ENCODE measurements around the gene INTS3. TPM values are rescaled to one million over a fixed set of nuclear protein-coding genes. Genes with fewer than 3 reads are reported as not detected.

INTS3 gene
- total and polyA plus RNA-seq, 2 of the 8 experiments (the other 6 are each of a cell fraction or from before 2014, with no cell fraction given), result 66.8 to 93.2 TPM

DNA sequence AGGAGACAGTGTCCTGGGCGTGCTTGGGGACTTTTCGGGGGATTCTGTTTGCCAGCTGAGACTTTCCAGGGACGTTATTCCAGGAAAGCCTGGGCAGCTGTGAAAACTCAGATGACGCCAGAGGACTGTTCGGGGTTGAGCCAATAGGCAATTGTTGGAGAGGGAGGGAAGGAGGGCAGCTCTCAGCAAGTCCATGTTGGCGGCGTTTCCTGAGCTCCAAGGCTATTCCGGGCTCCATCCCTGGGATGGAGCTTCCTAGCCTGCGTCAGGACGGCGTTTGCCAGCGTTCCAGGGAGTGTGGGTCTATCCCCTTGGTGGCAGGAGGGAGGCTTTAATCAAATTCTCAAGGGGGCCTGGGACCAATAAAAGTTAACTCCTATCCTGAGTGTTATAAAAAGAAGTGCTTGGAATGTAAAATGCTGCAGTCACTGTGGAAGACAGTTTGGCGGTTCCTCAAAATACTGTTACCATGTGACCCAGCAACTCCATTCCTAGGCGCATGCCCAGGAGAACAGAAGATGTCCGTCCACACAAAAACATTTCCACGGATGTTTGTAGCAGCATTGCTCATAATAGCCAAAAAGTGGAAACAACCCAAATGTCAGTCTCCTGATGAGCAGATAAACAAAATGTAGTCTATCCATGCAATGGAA lies 62.6 kb downstream of the INTS3 start (continued):
- TF ChIP-seq, protein P1, sequence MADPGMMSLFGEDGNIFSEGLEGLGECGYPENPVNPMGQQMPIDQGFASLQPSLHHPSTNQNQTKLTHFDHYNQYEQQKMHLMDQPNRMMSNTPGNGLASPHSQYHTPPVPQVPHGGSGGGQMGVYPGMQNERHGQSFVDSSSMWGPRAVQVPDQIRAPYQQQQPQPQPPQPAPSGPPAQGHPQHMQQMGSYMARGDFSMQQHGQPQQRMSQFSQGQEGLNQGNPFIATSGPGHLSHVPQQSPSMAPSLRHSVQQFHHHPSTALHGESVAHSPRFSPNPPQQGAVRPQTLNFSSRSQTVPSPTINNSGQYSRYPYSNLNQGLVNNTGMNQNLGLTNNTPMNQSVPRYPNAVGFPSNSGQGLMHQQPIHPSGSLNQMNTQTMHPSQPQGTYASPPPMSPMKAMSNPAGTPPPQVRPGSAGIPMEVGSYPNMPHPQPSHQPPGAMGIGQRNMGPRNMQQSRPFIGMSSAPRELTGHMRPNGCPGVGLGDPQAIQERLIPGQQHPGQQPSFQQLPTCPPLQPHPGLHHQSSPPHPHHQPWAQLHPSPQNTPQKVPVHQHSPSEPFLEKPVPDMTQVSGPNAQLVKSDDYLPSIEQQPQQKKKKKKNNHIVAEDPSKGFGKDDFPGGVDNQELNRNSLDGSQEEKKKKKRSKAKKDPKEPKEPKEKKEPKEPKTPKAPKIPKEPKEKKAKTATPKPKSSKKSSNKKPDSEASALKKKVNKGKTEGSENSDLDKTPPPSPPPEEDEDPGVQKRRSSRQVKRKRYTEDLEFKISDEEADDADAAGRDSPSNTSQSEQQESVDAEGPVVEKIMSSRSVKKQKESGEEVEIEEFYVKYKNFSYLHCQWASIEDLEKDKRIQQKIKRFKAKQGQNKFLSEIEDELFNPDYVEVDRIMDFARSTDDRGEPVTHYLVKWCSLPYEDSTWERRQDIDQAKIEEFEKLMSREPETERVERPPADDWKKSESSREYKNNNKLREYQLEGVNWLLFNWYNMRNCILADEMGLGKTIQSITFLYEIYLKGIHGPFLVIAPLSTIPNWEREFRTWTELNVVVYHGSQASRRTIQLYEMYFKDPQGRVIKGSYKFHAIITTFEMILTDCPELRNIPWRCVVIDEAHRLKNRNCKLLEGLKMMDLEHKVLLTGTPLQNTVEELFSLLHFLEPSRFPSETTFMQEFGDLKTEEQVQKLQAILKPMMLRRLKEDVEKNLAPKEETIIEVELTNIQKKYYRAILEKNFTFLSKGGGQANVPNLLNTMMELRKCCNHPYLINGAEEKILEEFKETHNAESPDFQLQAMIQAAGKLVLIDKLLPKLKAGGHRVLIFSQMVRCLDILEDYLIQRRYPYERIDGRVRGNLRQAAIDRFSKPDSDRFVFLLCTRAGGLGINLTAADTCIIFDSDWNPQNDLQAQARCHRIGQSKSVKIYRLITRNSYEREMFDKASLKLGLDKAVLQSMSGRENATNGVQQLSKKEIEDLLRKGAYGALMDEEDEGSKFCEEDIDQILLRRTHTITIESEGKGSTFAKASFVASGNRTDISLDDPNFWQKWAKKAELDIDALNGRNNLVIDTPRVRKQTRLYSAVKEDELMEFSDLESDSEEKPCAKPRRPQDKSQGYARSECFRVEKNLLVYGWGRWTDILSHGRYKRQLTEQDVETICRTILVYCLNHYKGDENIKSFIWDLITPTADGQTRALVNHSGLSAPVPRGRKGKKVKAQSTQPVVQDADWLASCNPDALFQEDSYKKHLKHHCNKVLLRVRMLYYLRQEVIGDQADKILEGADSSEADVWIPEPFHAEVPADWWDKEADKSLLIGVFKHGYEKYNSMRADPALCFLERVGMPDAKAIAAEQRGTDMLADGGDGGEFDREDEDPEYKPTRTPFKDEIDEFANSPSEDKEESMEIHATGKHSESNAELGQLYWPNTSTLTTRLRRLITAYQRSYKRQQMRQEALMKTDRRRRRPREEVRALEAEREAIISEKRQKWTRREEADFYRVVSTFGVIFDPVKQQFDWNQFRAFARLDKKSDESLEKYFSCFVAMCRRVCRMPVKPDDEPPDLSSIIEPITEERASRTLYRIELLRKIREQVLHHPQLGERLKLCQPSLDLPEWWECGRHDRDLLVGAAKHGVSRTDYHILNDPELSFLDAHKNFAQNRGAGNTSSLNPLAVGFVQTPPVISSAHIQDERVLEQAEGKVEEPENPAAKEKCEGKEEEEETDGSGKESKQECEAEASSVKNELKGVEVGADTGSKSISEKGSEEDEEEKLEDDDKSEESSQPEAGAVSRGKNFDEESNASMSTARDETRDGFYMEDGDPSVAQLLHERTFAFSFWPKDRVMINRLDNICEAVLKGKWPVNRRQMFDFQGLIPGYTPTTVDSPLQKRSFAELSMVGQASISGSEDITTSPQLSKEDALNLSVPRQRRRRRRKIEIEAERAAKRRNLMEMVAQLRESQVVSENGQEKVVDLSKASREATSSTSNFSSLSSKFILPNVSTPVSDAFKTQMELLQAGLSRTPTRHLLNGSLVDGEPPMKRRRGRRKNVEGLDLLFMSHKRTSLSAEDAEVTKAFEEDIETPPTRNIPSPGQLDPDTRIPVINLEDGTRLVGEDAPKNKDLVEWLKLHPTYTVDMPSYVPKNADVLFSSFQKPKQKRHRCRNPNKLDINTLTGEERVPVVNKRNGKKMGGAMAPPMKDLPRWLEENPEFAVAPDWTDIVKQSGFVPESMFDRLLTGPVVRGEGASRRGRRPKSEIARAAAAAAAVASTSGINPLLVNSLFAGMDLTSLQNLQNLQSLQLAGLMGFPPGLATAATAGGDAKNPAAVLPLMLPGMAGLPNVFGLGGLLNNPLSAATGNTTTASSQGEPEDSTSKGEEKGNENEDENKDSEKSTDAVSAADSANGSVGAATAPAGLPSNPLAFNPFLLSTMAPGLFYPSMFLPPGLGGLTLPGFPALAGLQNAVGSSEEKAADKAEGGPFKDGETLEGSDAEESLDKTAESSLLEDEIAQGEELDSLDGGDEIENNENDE (IDR thresholded peaks at IDR 0.05; ENCODE audit: insufficient replicate concordance, low read length), result no peak
- TF ChIP-seq SIX5 (IDR thresholded peaks at IDR 0.05; ENCODE audit: low read depth, low read length) (no peak), CBX5 (IDR thresholded peaks at IDR 0.05; ENCODE audit: low read depth, low read length) (no peak), HDAC2 (IDR thresholded peaks at IDR 0.05; ENCODE audit: borderline replicate concordance in 1 of 2, low read depth in 2 of 2, low read length in 2 of 2) (no peak), RBBP5 (IDR thresholded peaks at IDR 0.05; ENCODE audit: borderline replicate concordance, low read depth, low read length) (no peak), YY1 (IDR thresholded peaks at IDR 0.05; ENCODE audit: low read depth, low read length) (no peak), ASH2L (IDR thresholded peaks at IDR 0.05; ENCODE audit: low read length) (no peak), ZNF274 (IDR thresholded peaks at IDR 0.05; ENCODE audit: borderline replicate concordance, extremely low read depth, low read length) (no peak), SAP30 (IDR thresholded peaks at IDR 0.05; ENCODE audit: insufficient read depth, insufficient replicate concordance, low read length) (no peak), KDM4A (IDR thresholded peaks at IDR 0.05; ENCODE audit: low read depth, low read length, severe bottlenecking) (no peak), MAFK (IDR thresholded peaks at IDR 0.05; ENCODE audit: low read depth, low read length) (no peak)

All from H1 (cell line).